ENCODE results near the gene TRIM24.
A peak's percentile ranks its signal among the peaks of the same experiment; 100 is the strongest.
"Not testable (repeated sequence)": the region's sequence is repeated elsewhere in the genome, so short reads cannot be mapped to it uniquely, and the experiment has no call there.

The TRIM24 gene

DNA sequence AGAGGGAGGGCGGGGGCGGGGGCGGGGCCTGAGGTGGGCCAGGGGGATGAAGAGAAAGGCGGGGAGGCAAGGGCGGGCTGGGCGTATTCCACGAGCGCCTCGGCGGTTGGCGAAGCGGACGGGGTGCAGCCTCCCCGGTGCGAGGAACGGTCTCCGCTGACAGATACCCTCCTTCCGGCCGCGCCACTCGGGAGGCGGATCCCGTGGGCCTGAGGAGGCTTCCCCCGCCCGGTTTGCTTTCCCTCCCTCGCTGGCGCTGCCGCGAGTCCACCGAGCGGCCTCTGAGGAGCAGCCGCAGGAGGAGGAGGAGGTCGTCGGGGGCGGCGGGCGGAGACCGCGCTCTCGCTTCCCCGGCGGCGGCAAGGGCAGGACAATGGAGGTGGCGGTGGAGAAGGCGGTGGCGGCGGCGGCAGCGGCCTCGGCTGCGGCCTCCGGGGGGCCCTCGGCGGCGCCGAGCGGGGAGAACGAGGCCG, at the start of gene TRIM24:
TSS of gene TRIM24 (plus strand) at position 84 of the 473 bp plus-strand sequence. CDS start at position 374, 290 bp downstream.
- Histone ChIP-seq H3K27ac (ENCODE audit: low read depth, low read length) (peak within 1 kb of the TSS; percentile 89), H3K9ac (ENCODE audit: low read length) (peak within 1 kb of the TSS; percentile 88), H3K27me3 (ENCODE audit: control insufficient read depth, insufficient read depth, low read length) (no peaks in the 10 kb centered on the region), H3K36me3 (ENCODE audit: control insufficient read depth, insufficient read depth, low read length) (no peaks in the 10 kb centered on the region), H3K4me3 (ENCODE audit: low read length) (peak within 1 kb of the TSS; percentile 89), H3K4me1 (ENCODE audit: control insufficient read depth, insufficient read depth, low read length) (peaks cover 5% of the 10 kb centered on the region)

DNA sequence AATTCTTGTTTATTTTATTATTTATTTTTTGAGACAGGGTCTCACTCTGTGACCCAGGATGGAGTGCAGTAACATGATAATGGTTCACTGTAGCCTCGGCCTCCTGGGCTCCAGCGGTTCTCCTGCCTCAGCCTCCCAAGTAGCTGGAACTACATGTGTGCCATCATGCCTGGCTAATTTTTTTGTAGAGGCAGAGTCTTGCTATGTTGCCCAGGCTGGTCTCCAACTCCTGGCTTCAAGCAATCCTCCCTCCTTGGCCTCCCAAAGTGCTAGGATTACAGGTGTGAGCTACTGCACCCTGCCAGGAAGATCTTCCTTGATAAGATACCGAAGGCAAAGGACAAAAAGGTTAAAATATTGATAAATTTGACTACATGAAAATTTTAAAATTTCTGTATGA, 48.0 kb upstream of the TRIM24 start:
- H3K27ac ChIP-seq (ENCODE audit: low read depth, low read length); H3K4me1 ChIP-seq (ENCODE audit: control insufficient read depth, insufficient read depth, low read length); H3K36me3 ChIP-seq (ENCODE audit: control insufficient read depth, insufficient read depth, low read length); H3K27me3 ChIP-seq (ENCODE audit: control insufficient read depth, insufficient read depth, low read length); H3K9ac ChIP-seq (ENCODE audit: low read length); H3K4me3 ChIP-seq (ENCODE audit: low read length): not testable (repeated sequence)

DNA sequence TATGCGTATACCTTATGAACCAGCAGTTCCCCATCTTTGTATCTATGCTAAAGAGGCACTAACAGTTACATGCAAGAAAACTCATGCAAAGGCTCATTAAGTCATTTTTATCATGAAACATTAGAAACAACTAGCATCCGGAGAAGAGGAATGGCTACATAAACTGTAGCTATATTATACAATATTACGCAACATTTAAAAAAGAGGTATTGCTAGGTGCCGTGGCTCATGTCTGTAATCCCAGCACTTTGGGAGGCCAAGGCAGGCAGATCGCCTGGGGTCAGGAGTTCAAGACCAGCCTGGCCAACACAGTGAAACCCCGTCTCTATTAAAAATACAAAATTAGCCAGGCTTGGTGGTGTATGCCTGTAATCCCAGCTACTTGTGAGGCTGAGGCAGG, 47.1 kb upstream of the TRIM24 start:
- H3K4me1 ChIP-seq (ENCODE audit: control insufficient read depth, insufficient read depth, low read length); H3K9ac ChIP-seq (ENCODE audit: low read length); H3K36me3 ChIP-seq (ENCODE audit: control insufficient read depth, insufficient read depth, low read length); H3K4me3 ChIP-seq (ENCODE audit: low read length); H3K27me3 ChIP-seq (ENCODE audit: control insufficient read depth, insufficient read depth, low read length); H3K27ac ChIP-seq (ENCODE audit: low read depth, low read length): not testable (repeated sequence)

GRCh38 chr7:138417078-138417700, 42.9 kb upstream of the TRIM24 start:
- Histone ChIP-seq H3K27me3 (ENCODE audit: control insufficient read depth, insufficient read depth, low read length) (no peaks in the 10 kb centered on the region), H3K4me1 (ENCODE audit: control insufficient read depth, insufficient read depth, low read length) (no peaks in the 10 kb centered on the region), H3K9ac (ENCODE audit: low read length) (no peak overlapping the region), H3K36me3 (ENCODE audit: control insufficient read depth, insufficient read depth, low read length) (no peaks in the 10 kb centered on the region), H3K27ac (ENCODE audit: low read depth, low read length) (no peak overlapping the region), H3K4me3 (ENCODE audit: low read length) (no peak overlapping the region)

GRCh38 chr7:138417764-138418163, 42.3 kb upstream of the TRIM24 start:
- Histone ChIP-seq H3K27ac (ENCODE audit: low read depth, low read length) (no peak overlapping the region), H3K9ac (ENCODE audit: low read length) (no peak overlapping the region), H3K4me3 (ENCODE audit: low read length) (no peak overlapping the region), H3K4me1 (ENCODE audit: control insufficient read depth, insufficient read depth, low read length) (no peaks in the 10 kb centered on the region), H3K27me3 (ENCODE audit: control insufficient read depth, insufficient read depth, low read length) (no peaks in the 10 kb centered on the region), H3K36me3 (ENCODE audit: control insufficient read depth, insufficient read depth, low read length) (no peaks in the 10 kb centered on the region)

- H3K4me1 ChIP-seq (ENCODE audit: control insufficient read depth, insufficient read depth, low read length); H3K27me3 ChIP-seq (ENCODE audit: control insufficient read depth, insufficient read depth, low read length); H3K4me3 ChIP-seq (ENCODE audit: low read length); H3K27ac ChIP-seq (ENCODE audit: low read depth, low read length); H3K9ac ChIP-seq (ENCODE audit: low read length); H3K36me3 ChIP-seq (ENCODE audit: control insufficient read depth, insufficient read depth, low read length): not testable (repeated sequence)
These were observed 41.7 kb upstream of the TRIM24 start for GRCh38 chr7:138418403-138418802.

GRCh38 chr7:138425026-138425425, 35.0 kb upstream of the TRIM24 start:
- H3K36me3 ChIP-seq (ENCODE audit: control insufficient read depth, insufficient read depth, low read length), result no peaks in the 10 kb centered on the region
- H3K4me1 ChIP-seq (ENCODE audit: control insufficient read depth, insufficient read depth, low read length), result no peaks in the 10 kb centered on the region
- no peak overlapping the region for H3K4me3 ChIP-seq (ENCODE audit: low read length)
- H3K27ac ChIP-seq (ENCODE audit: low read depth, low read length), result no peak overlapping the region
- no peak overlapping the region for H3K9ac ChIP-seq (ENCODE audit: low read length)
- no peaks in the 10 kb centered on the region for H3K27me3 ChIP-seq (ENCODE audit: control insufficient read depth, insufficient read depth, low read length)

DNA sequence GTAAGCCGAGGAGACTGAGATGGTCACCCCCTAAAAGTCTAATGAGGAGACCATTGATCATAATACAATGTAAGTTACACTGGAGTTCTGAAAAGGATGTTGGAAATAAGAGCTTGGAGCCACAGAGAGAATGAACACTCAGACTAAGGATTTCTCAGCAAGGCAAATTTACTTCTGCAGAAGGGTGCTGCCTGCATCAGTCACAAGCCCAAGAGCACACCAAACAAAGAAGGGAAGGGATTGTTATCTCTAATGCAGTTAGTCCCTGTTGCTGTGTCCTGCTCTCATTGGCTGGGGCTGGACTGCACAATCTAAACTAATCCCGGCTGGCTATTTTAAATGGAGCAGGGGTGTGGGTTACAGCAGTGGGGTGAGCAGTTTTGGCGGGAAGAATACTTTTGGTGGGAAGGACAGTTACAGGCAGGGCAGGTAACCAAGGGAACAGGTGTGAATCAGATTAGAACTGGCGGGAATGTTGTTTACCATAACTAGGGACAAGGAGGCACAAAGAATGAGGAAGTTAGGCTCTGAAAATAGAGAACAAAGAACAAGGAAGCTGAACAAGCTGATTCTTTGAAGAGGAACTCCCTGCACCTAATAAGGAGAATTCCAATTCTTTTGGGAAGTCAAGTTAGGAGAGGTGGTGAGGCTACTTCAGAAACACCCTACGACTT, 30.3 kb upstream of the TRIM24 start:
- H3K27me3 ChIP-seq (ENCODE audit: control insufficient read depth, insufficient read depth, low read length), result no peaks in the 10 kb centered on the region
- no peak overlapping the region for H3K27ac ChIP-seq (ENCODE audit: low read depth, low read length)
- H3K4me1 ChIP-seq (ENCODE audit: control insufficient read depth, insufficient read depth, low read length), result no peaks in the 10 kb centered on the region
- H3K9ac ChIP-seq (ENCODE audit: low read length), result no peak overlapping the region
- H3K36me3 ChIP-seq (ENCODE audit: control insufficient read depth, insufficient read depth, low read length), result no peaks in the 10 kb centered on the region
- no peak overlapping the region for H3K4me3 ChIP-seq (ENCODE audit: low read length)

- no peak overlapping the region for H3K27ac ChIP-seq (ENCODE audit: low read depth, low read length)
- H3K4me1 ChIP-seq (ENCODE audit: control insufficient read depth, insufficient read depth, low read length), result no peaks in the 10 kb centered on the region
- H3K27me3 ChIP-seq (ENCODE audit: control insufficient read depth, insufficient read depth, low read length), result no peaks in the 10 kb centered on the region
- no peak overlapping the region for H3K9ac ChIP-seq (ENCODE audit: low read length)
- H3K36me3 ChIP-seq (ENCODE audit: control insufficient read depth, insufficient read depth, low read length), result no peaks in the 10 kb centered on the region
- H3K4me3 ChIP-seq (ENCODE audit: low read length), result no peak overlapping the region
These were observed 28.5 kb upstream of the TRIM24 start for GRCh38 chr7:138431517-138431916.

GRCh38 chr7:138433583-138434443, 26.2 kb upstream of the TRIM24 start:
- Histone ChIP-seq H3K36me3 (ENCODE audit: control insufficient read depth, insufficient read depth, low read length) (no peaks in the 10 kb centered on the region), H3K9ac (ENCODE audit: low read length) (no peak overlapping the region), H3K4me1 (ENCODE audit: control insufficient read depth, insufficient read depth, low read length) (no peaks in the 10 kb centered on the region), H3K27me3 (ENCODE audit: control insufficient read depth, insufficient read depth, low read length) (no peaks in the 10 kb centered on the region), H3K27ac (ENCODE audit: low read depth, low read length) (no peak overlapping the region), H3K4me3 (ENCODE audit: low read length) (no peak overlapping the region)

DNA sequence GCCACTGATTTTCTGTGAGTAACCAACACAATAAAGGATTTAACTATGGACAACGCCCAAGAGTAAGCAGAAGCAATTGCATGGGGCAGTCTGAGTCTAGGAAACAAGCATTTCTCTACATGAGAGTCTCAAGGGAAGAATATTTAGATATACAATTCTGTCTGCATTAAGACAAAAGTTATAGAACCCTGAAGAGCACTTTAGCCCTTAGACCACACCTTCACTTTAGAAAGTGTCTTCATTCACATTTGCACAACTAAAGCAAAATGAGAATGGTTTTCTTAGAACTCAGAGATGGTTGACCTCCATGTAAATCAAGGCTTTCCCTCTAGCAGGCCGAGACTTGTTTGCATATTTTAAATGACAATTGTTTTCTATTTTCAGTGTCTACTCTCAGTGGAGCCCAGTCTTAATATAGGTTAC, 25.5 kb upstream of the TRIM24 start:
- H3K27ac ChIP-seq (ENCODE audit: low read depth, low read length), result no peak overlapping the region
- H3K27me3 ChIP-seq (ENCODE audit: control insufficient read depth, insufficient read depth, low read length), result no peaks in the 10 kb centered on the region
- H3K4me3 ChIP-seq (ENCODE audit: low read length), result no peak overlapping the region
- no peak overlapping the region for H3K9ac ChIP-seq (ENCODE audit: low read length)
- H3K36me3 ChIP-seq (ENCODE audit: control insufficient read depth, insufficient read depth, low read length), result no peaks in the 10 kb centered on the region
- no peaks in the 10 kb centered on the region for H3K4me1 ChIP-seq (ENCODE audit: control insufficient read depth, insufficient read depth, low read length)

- Histone ChIP-seq H3K36me3 (ENCODE audit: control insufficient read depth, insufficient read depth, low read length) (no peaks in the 10 kb centered on the region), H3K4me1 (ENCODE audit: control insufficient read depth, insufficient read depth, low read length) (no peaks in the 10 kb centered on the region), H3K4me3 (ENCODE audit: low read length) (no peak overlapping the region), H3K27ac (ENCODE audit: low read depth, low read length) (no peak overlapping the region), H3K9ac (ENCODE audit: low read length) (no peak overlapping the region), H3K27me3 (ENCODE audit: control insufficient read depth, insufficient read depth, low read length) (no peaks in the 10 kb centered on the region)
These were observed 24.7 kb upstream of the TRIM24 start for GRCh38 chr7:138435231-138435919.
